ENCODE results near the gene ZNF83.

DNA sequence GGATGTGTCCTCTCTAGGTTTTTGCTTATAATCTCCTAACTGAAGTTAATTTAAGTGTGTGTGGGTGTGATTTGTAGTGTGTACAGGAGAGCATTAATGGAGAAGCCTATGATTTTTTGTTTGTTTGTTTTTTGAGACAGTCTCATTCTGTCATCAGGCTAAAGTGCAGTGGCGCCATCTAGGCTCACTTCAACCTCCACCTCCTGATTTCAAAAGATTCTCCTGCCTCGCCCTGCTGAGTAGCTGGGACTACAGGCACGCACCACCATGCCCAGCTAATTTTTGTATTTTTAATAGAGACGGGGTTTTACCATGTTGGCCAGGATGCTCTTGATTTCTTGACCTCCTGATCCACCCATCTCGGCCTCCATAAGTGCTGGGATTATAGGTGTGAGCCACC is 47.4 kb downstream of the ZNF83 start:
- TF ChIP-seq, protein P1, sequence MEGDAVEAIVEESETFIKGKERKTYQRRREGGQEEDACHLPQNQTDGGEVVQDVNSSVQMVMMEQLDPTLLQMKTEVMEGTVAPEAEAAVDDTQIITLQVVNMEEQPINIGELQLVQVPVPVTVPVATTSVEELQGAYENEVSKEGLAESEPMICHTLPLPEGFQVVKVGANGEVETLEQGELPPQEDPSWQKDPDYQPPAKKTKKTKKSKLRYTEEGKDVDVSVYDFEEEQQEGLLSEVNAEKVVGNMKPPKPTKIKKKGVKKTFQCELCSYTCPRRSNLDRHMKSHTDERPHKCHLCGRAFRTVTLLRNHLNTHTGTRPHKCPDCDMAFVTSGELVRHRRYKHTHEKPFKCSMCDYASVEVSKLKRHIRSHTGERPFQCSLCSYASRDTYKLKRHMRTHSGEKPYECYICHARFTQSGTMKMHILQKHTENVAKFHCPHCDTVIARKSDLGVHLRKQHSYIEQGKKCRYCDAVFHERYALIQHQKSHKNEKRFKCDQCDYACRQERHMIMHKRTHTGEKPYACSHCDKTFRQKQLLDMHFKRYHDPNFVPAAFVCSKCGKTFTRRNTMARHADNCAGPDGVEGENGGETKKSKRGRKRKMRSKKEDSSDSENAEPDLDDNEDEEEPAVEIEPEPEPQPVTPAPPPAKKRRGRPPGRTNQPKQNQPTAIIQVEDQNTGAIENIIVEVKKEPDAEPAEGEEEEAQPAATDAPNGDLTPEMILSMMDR (IDR thresholded peaks at IDR 0.05 in 8 of 11, conservative IDR thresholded peaks at IDR 0.05 in 3 of 11): no peak
- no peak for TF ChIP-seq POLR2AphosphoS5 (IDR thresholded peaks at IDR 0.05)

All from spleen (tissue), 7 donors.